Kidney epithelial cell (primary cell): Measurements from ENCODE around the gene SOS1. TPM values are rescaled to one million over a fixed set of nuclear protein-coding genes. Genes with fewer than 3 reads are reported as not detected.

Experiments used
- DNase-seq: peaks from one replicate; pipeline ENCODE4 v3.0.0-alpha.2; 2010; ENCODE audit warnings: low read depth
- H3K27me3 ChIP-seq: 2 replicates; pipeline ENCODE4 v1.6.0; 2011; ENCODE audit warnings: low read length; ENCODE audit not compliant: control insufficient read depth, insufficient read depth
- H3K36me3 ChIP-seq: 2 replicates; pipeline ENCODE4 v1.5.1; 2011; ENCODE audit warnings: low read length; ENCODE audit not compliant: control insufficient read depth, insufficient read depth
- H3K4me3 ChIP-seq: 2 replicates; pipeline ENCODE4 v1.5.1; 2011; ENCODE audit warnings: low read depth, mild to moderate bottlenecking, control low read depth, low read length
- CTCF ChIP-seq: IDR thresholded peaks from 2 replicates; pipeline ENCODE4 v1.5.1; 2011; ENCODE audit warnings: mild to moderate bottlenecking, moderate library complexity, low read length, control low read depth, inconsistent platforms; ENCODE audit not compliant: insufficient read depth, poor library complexity, severe bottlenecking
- total RNA-seq: library from RNA; depleted of rRNA; stranded (reverse); fragments of >200 nt; gene quantifications from 2 replicates; pipeline ENCODE4 v1.2.3, GENCODE V29; 2015

SOS1 gene
- total RNA-seq, 1 donor from 2014 or later: 18.7 TPM

DNA sequence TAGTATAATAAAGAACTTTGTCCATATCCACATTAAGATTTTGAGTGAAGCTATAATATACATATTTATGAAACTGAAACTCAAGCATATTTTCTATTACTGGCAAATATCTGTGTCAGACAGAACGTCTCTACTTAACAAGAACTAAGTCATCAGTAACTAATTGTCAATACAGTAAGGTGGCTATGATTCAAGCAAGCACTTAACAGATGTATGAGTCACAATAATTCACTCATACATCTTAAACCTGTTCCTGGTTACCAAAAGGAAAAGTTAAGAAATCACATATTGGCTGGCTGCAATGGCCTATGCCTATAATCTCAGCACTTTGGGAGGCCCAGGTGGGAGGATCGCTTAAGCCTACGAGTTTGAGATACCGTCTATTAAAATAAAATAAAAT, 96.0 kb downstream of the SOS1 start:
- Histone ChIP-seq H3K27me3 (no peaks in the 10 kb centered on the region), H3K4me3 (no peak overlapping the region), H3K36me3 (no peaks in the 10 kb centered on the region)
- peak; percentile 34 for DNase-seq
- no peak for TF ChIP-seq CTCF

DNA sequence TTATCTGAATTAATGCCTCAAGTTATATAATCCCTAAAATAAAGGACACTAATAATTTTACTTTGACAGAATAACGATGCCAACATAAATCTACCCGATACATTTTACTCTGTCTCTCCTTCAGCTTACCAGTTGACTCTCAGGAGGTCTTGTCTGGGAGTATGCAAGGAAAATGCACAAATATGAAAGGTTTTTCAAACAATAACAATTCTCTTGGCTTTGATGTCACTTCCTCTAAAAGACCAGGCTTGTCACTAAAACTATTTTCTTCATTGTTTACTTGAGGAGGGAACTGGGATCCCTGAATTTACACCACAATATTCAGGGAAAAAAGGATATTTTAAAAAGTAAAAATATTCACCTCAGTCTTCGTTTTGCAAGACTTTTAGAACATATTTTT, 97.2 kb downstream of the SOS1 start:
- no peak overlapping the region for H3K4me3 ChIP-seq
- no peak for TF ChIP-seq CTCF
- DNase-seq: no peak
- no peaks in the 10 kb centered on the region for H3K36me3 ChIP-seq
- no peaks in the 10 kb centered on the region for H3K27me3 ChIP-seq

GRCh38 chr2:39022642-39023235, 98.1 kb downstream of the SOS1 start:
- DNase-seq: no peak
- TF ChIP-seq CTCF: no peak
- Histone ChIP-seq H3K27me3 (no peaks in the 10 kb centered on the region), H3K36me3 (no peaks in the 10 kb centered on the region), H3K4me3 (no peak overlapping the region)

- no peak for TF ChIP-seq CTCF
Observed at GRCh38 chr2:39020383-39020782, 100.5 kb downstream of the SOS1 start.

GRCh38 chr2:39018638-39019037, 102.2 kb downstream of the SOS1 start:
- H3K4me3 ChIP-seq: no peak overlapping the region
- TF ChIP-seq CTCF: no peak
- DNase-seq: no peak
- H3K36me3 ChIP-seq: no peaks in the 10 kb centered on the region
- H3K27me3 ChIP-seq: no peaks in the 10 kb centered on the region

More at GRCh38 chr2:39020383-39020782, 100.5 kb downstream of the SOS1 start:
- Histone ChIP-seq H3K36me3 (no peaks in the 10 kb centered on the region), H3K27me3 (no peaks in the 10 kb centered on the region), H3K4me3 (no peak overlapping the region)
- no peak for DNase-seq

DNA sequence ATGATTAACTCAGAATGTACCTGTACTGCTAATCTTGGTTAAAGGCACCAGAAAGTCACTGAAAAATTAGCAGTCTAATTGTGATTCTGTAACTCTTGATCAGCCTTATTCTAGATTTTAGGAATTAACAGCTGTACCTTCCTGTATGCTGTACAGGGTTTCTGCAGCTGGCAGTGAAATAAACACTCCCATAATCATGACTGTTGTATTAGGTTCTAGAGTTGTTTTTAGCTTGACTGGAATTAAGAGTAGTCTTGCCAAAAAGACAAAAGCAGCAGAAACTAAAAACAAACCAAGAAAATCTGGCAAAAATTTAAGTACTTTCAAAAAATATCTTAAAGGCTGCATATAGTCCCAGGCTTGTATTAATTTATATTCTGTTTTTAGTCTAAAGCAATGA, 103.5 kb downstream of the SOS1 start:
- no peaks in the 10 kb centered on the region for H3K27me3 ChIP-seq
- H3K36me3 ChIP-seq: no peaks in the 10 kb centered on the region
- TF ChIP-seq CTCF: no peak
- DNase-seq: no peak
- H3K4me3 ChIP-seq: no peak overlapping the region
